WERI-Rb-1 (cell line): ENCODE results near the gene TIMP3.

Experiments
- DNase-seq: peaks from one replicate; pipeline ENCODE4 v3.0.0-alpha.2; 2020
- H3K27ac ChIP-seq: fragments of 250-450 bp; sonication (Bioruptor Pico); 2 replicates; pipeline ENCODE4 v1.5.1; 2020; ENCODE audit warnings: mild to moderate bottlenecking, moderate library complexity
- H3K27me3 ChIP-seq: fragments of 250-450 bp; sonication (Bioruptor Pico); 2 replicates; pipeline ENCODE4 v1.5.1; 2021; ENCODE audit warnings: mild to moderate bottlenecking, low read depth, moderate library complexity; ENCODE audit not compliant: insufficient read depth, severe bottlenecking
- H3K36me3 ChIP-seq: fragments of 250-450 bp; sonication (Bioruptor Pico); 2 replicates; pipeline ENCODE4 v1.5.1; 2020; ENCODE audit warnings: mild to moderate bottlenecking, moderate library complexity
- H3K4me3 ChIP-seq: 2 replicates; pipeline ENCODE4 v1.5.1; 2011; ENCODE audit warnings: low read depth, mild to moderate bottlenecking, control low read depth, low read length
- H3K9me3 ChIP-seq: fragments of 250-450 bp; sonication (Bioruptor Pico); 2 replicates; pipeline ENCODE4 v1.5.1; 2021; ENCODE audit warnings: mild to moderate bottlenecking, moderate library complexity; ENCODE audit not compliant: severe bottlenecking
- TF ChIP-seq, protein P1 (sequence below): IDR thresholded peaks from 2 replicates; pipeline ENCODE4 v1.5.1; 2011; ENCODE audit warnings: low read depth, mild to moderate bottlenecking, control low read depth, inconsistent platforms, low read length

Gene TIMP3

DNA sequence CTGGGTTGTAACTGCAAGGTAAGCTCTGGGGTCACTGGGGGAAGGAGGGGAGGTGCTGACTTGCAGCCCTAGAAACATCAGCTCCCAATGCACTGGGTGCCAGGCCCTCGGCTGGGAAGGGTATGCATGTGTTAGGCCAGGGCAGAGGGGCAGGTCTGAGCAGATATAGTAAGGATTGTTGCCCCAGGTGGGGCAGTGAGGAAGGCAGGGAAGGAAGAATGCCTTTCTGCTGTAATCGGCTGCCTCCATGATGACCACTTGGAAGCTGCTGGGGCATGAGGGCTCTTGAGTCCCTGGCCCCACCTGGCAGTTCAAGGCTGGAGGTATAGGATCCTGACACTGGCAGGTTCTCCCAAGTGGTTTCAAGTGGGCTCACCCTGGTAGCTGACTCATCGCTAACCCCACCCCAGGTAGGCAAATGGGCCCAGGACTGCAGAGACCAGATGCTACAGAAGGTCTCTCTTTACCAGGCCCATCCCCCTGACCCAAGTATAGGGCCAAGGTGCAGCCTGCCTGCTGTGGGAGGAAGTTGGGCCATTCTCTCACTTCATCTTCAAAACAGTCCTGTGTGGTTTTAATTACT lies 56.7 kb downstream of the TIMP3 start:
- TF ChIP-seq, protein P1, sequence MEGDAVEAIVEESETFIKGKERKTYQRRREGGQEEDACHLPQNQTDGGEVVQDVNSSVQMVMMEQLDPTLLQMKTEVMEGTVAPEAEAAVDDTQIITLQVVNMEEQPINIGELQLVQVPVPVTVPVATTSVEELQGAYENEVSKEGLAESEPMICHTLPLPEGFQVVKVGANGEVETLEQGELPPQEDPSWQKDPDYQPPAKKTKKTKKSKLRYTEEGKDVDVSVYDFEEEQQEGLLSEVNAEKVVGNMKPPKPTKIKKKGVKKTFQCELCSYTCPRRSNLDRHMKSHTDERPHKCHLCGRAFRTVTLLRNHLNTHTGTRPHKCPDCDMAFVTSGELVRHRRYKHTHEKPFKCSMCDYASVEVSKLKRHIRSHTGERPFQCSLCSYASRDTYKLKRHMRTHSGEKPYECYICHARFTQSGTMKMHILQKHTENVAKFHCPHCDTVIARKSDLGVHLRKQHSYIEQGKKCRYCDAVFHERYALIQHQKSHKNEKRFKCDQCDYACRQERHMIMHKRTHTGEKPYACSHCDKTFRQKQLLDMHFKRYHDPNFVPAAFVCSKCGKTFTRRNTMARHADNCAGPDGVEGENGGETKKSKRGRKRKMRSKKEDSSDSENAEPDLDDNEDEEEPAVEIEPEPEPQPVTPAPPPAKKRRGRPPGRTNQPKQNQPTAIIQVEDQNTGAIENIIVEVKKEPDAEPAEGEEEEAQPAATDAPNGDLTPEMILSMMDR: no peak
- Histone ChIP-seq H3K27ac (no peak overlapping the region), H3K9me3 (no peaks in the 10 kb centered on the region), H3K27me3 (no peaks in the 10 kb centered on the region), H3K4me3 (no peak overlapping the region), H3K36me3 (no peaks in the 10 kb centered on the region)
- no peak for DNase-seq

DNA sequence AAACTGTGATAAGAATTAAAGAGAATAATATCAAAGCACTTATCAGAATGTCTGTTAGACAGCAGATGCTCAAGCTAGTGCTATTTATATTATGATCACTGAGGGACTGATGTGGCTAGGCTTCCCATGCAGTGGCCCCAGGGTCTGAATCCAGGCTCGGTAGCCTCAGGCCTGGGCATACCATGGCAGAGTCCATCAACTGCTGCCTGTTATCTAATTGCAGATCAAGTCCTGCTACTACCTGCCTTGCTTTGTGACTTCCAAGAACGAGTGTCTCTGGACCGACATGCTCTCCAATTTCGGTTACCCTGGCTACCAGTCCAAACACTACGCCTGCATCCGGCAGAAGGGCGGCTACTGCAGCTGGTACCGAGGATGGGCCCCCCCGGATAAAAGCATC lies 57.5 kb downstream of the TIMP3 start:
- TF ChIP-seq, protein P1: no peak
- H3K4me3 ChIP-seq: no peak overlapping the region
- H3K27me3 ChIP-seq: no peaks in the 10 kb centered on the region
- no peak overlapping the region for H3K27ac ChIP-seq
- H3K36me3 ChIP-seq: no peaks in the 10 kb centered on the region
- no peak for DNase-seq
- H3K9me3 ChIP-seq: no peaks in the 10 kb centered on the region

DNA sequence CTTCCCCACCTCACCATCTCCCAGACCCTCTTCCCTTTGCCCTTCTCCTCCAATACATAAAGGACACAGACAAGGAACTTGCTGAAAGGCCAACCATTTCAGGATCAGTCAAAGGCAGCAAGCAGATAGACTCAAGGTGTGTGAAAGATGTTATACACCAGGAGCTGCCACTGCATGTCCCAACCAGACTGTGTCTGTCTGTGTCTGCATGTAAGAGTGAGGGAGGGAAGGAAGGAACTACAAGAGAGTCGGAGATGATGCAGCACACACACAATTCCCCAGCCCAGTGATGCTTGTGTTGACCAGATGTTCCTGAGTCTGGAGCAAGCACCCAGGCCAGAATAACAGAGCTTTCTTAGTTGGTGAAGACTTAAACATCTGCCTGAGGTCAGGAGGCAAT lies 58.2 kb downstream of the TIMP3 start:
- DNase-seq: no peak
- Histone ChIP-seq H3K27me3 (no peaks in the 10 kb centered on the region), H3K36me3 (no peaks in the 10 kb centered on the region), H3K27ac (no peak overlapping the region), H3K4me3 (no peak overlapping the region), H3K9me3 (no peaks in the 10 kb centered on the region)
- TF ChIP-seq, protein P1: no peak

DNA sequence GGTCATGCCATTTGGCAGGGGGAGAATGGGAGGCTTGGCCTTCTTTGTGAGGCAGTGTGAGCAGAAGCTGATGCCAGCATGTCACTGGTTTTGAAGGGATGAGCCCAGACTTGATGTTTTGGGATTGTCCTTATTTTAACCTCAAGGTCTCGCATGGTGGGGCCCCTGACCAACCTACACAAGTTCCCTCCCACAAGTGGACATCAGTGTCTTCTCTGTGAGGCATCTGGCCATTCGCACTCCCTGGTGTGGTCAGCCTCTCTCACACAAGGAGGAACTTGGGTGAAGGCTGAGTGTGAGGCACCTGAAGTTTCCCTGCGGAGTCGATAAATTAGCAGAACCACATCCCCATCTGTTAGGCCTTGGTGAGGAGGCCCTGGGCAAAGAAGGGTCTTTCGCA lies 59.8 kb downstream of the TIMP3 start:
- no peak for DNase-seq
- Histone ChIP-seq H3K9me3 (no peaks in the 10 kb centered on the region), H3K27me3 (no peaks in the 10 kb centered on the region), H3K4me3 (no peak overlapping the region), H3K36me3 (no peaks in the 10 kb centered on the region), H3K27ac (no peak overlapping the region)
- TF ChIP-seq, protein P1: no peak

DNA sequence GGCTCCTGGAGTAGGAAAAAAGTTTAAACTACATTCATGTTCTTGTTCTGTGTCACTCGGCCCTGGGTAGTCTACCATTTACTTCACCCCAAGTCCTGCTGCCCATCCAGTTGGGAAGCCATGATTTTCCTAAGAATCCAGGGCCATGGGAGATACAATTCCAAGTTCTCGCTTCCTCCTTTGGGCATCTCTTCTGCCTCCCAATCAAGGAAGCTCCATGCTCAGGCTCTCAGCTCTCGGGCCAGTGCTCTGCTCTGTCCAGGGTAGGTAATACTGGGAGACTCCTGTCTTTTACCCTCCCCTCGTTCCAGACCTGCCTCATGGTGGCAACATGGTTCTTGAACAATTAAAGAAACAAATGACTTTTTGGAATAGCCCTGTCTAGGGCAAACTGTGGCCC lies 60.6 kb downstream of the TIMP3 start:
- no peak for DNase-seq
- TF ChIP-seq, protein P1: no peak
- H3K36me3 ChIP-seq: no peaks in the 10 kb centered on the region
- H3K27me3 ChIP-seq: no peaks in the 10 kb centered on the region
- no peaks in the 10 kb centered on the region for H3K9me3 ChIP-seq
- H3K4me3 ChIP-seq: no peak overlapping the region
- no peak overlapping the region for H3K27ac ChIP-seq
